NT2/D1 (cell line): ENCODE data around the gene SLC12A8.

Experiments
- YY1 ChIP-seq: IDR thresholded peaks from 2 replicates; pipeline ENCODE4 v1.6.1; 2011; ENCODE audit not compliant: insufficient read length, insufficient read depth
- ZNF274 ChIP-seq: IDR thresholded peaks from 2 replicates; pipeline ENCODE4 v1.6.1; 2011; ENCODE audit warnings: mild to moderate bottlenecking, low read depth, low read length

- no peak for TF ChIP-seq ZNF274
- TF ChIP-seq YY1: no peak
Measured at GRCh38 chr3:125160606-125161371, 51.8 kb downstream of the SLC12A8 start.
